RWPE1 (cell line): ENCODE results near the gene SDS.

Experiments
- CTCF ChIA-PET: fragments of 350-600 bp; sonication (Branson Sonifier 250); formaldehyde crosslinking; extraction: SDS; loops from one replicate; lab custom pipeline; 2021; lab: Yijun Ruan, JAX
- POLR2A ChIA-PET: fragments of 400-600 bp; formaldehyde crosslinking; extraction: SDS; loops from one replicate; lab custom pipeline; 2020; ENCODE audit warnings: antibody characterized with exemption; ENCODE audit not compliant: low non-redundant PET; lab: Yijun Ruan, JAX
- DNase-seq: peaks from one replicate; pipeline ENCODE4 v3.0.0; 2012; ENCODE audit warnings: low spot score
- H3K27ac ChIP-seq: fragments of 450-650 bp; 2 replicates; pipeline ENCODE4 v1.5.1; 2017
- CTCF ChIP-seq: fragments of 450-650 bp; conservative IDR thresholded peaks from 2 replicates; pipeline ENCODE4 v1.5.1; 2017; ENCODE audit warnings: low read depth, mild to moderate bottlenecking

SDS gene

GRCh38 chr12:113391650-113392337 is 11.9 kb downstream of the SDS start:
- CTCF ChIA-PET, result no interaction called here
- no peak overlapping the region for H3K27ac ChIP-seq
- no peak for DNase-seq
- POLR2A ChIA-PET, result no interaction called here
- no peak for TF ChIP-seq CTCF

GRCh38 chr12:113391145-113391544 is 12.5 kb downstream of the SDS start:
- ChIA-PET CTCF (no interaction called here), POLR2A (no interaction called here)
- no peak for TF ChIP-seq CTCF
- no peak for DNase-seq
- no peak overlapping the region for H3K27ac ChIP-seq

- H3K27ac ChIP-seq, result no peak overlapping the region
- ChIA-PET CTCF (no interaction called here), POLR2A (no interaction called here)
- DNase-seq, result no peak
- no peak for TF ChIP-seq CTCF
Observed at GRCh38 chr12:113390064-113391043, 13.3 kb downstream of the SDS start.

GRCh38 chr12:113388351-113388750 is 15.3 kb downstream of the SDS start:
- TF ChIP-seq CTCF, result no peak
- DNase-seq, result no peak
- no peak overlapping the region for H3K27ac ChIP-seq
- POLR2A ChIA-PET, result no interaction called here
- CTCF ChIA-PET, result no interaction called here

- TF ChIP-seq CTCF, result no peak
- POLR2A ChIA-PET, result no interaction called here
- no peak overlapping the region for H3K27ac ChIP-seq
- DNase-seq, result no peak
- CTCF ChIA-PET, result no interaction called here
Observed at GRCh38 chr12:113387631-113388030, 16.1 kb downstream of the SDS start.

GRCh38 chr12:113386866-113387566 is 16.7 kb downstream of the SDS start:
- ChIA-PET POLR2A (no interaction called here), CTCF (no interaction called here)
- DNase-seq, result no peak
- no peak overlapping the region for H3K27ac ChIP-seq
- no peak for TF ChIP-seq CTCF
